Esophagus squamous epithelium (tissue), 5 donors: Measurements from ENCODE around the gene DYNC2H1. TPM values are rescaled to one million over a fixed set of nuclear protein-coding genes. Genes with fewer than 3 reads are reported as not detected.

Source experiments
- DNase-seq: peaks from one replicate; lab custom pipeline; 2025; lab: John Stamatoyannopoulos, UW
- H3K27ac ChIP-seq, 4 donors: fragments of 200-600 bp; sonication (generic); one replicate each; pipeline ENCODE4 v1.5.1; 2016 to 2019; ENCODE audit warnings: mild to moderate bottlenecking in 1 of 4
- H3K27me3 ChIP-seq, 4 donors: fragments of 200-600 bp; sonication (generic); 1 replicate in 3 of 4; 2 replicates in 1 of 4; pipeline versions ENCODE4 v1.5.1 to v1.6.0; 2017 to 2021; ENCODE audit warnings: antibody characterized with exemption in 1 of 4
- H3K36me3 ChIP-seq, 3 donors: fragments of 200-600 bp; sonication (generic); one replicate each; pipeline ENCODE4 v1.5.1; 2016 to 2019
- H3K4me1 ChIP-seq, 3 donors: fragments of 200-600 bp; sonication (generic); one replicate each; pipeline ENCODE4 v1.5.1; 2017 to 2019
- H3K4me3 ChIP-seq, 4 donors: fragments of 200-600 bp; sonication (generic); 1 replicate in 3 of 4; 2 replicates in 1 of 4; pipeline ENCODE4 v1.5.1; 2016 to 2019; ENCODE audit warnings: mild to moderate bottlenecking in 2 of 4, moderate library complexity in 1 of 4
- H3K9me3 ChIP-seq, 3 donors: fragments of 200-600 bp; sonication (generic); one replicate each; pipeline ENCODE4 v1.5.1; 2016 to 2019
- CTCF ChIP-seq, 6 experiments: fragments of 450-650 bp in 4 of 6; fragments of 200-600 bp in 2 of 6; sonication (generic) in 2 of 6; IDR thresholded peaks; one replicate each; pipeline ENCODE4 v1.5.1; 2016 to 2019; ENCODE audit warnings: antibody characterized with exemption in 6 of 6, mild to moderate bottlenecking in 4 of 6, moderate library complexity in 4 of 6
- POLR2A ChIP-seq, 4 donors: fragments of 450-650 bp; IDR thresholded peaks; one replicate each; pipeline ENCODE4 v1.6.1; 2017; ENCODE audit warnings: antibody characterized with exemption in 4 of 4, mild to moderate bottlenecking in 4 of 4, moderate library complexity in 3 of 4
- WGBS, 2 donors: methylation state at CpG; one replicate each; pipeline ENCODE4 v1.1.5; 2018; 5-methylcytosine and 5-hydroxymethylcytosine counted together
- intact Hi-C: fragments of 100-400 bp; cut with DNase I; formaldehyde crosslinking; loops from one replicate; pipeline ENCODE4 v1.15.0; 2022
- small RNA-seq, 4 donors: library from RNA; depleted of rRNA; stranded (forward); fragments of <200 nt; gene quantifications; one replicate each; pipeline ENCODE3, GENCODE V24; 2016
- total RNA-seq, 4 donors: library from RNA; depleted of rRNA; stranded (reverse); fragments of >200 nt; gene quantifications; one replicate each; pipeline ENCODE4 v1.1.0, GENCODE V29; 2016
- donor health status: DM: yes; HTN: yes; CAD: no.

Gene DYNC2H1
- total RNA-seq, 4 donors from 2014 or later = 6.8 to 13.9 (median 9.3) TPM

- Histone ChIP-seq H3K4me1 (no peaks in the 10 kb centered on the region), H3K4me3 (no peak overlapping the region), H3K36me3 (no peaks in the 10 kb centered on the region), H3K9me3 (no peaks in the 10 kb centered on the region), H3K27ac (no peak overlapping the region), H3K27me3 (no peaks in the 10 kb centered on the region)
- no peak for DNase-seq
- intact Hi-C loops = no loop called here
- 29 to 37% methylated on average over 2 of the region's 2 CpGs for WGBS, 2 donors
- TF ChIP-seq CTCF (IDR thresholded peaks at IDR 0.05) = no peak
- TF ChIP-seq POLR2A (IDR thresholded peaks at IDR 0.05) = no peak
These were observed 415.8 kb downstream of the DYNC2H1 start for GRCh38 chr11:103525069-103525468.

- DNase-seq = no peak
- intact Hi-C loops = no loop called here
- H3K4me1 ChIP-seq = no peaks in the 10 kb centered on the region
- H3K9me3 ChIP-seq = no peaks in the 10 kb centered on the region
- H3K36me3 ChIP-seq = no peaks in the 10 kb centered on the region
- WGBS, 2 donors = 19 to 37% methylated on average over 3 of the region's 3 CpGs
- TF ChIP-seq CTCF (IDR thresholded peaks at IDR 0.05) = no peak
- TF ChIP-seq POLR2A (IDR thresholded peaks at IDR 0.05) = no peak
- H3K27me3 ChIP-seq = no peaks in the 10 kb centered on the region
- H3K27ac ChIP-seq = no peak overlapping the region
- H3K4me3 ChIP-seq = no peak overlapping the region
These were observed 418.8 kb downstream of the DYNC2H1 start for GRCh38 chr11:103528046-103528445.

DNA sequence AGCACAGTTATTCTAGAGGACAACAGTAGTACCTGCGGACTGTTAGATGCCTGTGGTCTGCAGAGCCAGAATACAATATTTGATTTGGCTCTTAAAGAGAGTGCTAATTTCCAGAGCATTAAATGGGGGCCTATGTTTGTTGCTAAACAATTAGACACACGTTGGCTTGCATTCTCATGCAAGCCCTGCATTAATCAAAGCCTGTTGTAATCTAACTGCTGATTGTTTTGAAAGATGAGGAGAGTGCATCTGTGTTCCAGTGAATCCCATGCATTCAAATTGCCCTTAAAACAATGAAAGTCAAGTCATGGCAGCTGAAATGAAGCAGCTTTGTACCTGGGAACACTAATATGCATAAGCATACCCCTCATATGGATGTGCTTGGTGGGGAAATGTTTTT is 419.4 kb downstream of the DYNC2H1 start:
- Histone ChIP-seq H3K27ac (no peak overlapping the region), H3K4me1 (no peaks in the 10 kb centered on the region), H3K9me3 (no peaks in the 10 kb centered on the region), H3K27me3 (no peaks in the 10 kb centered on the region), H3K4me3 (no peak overlapping the region), H3K36me3 (no peaks in the 10 kb centered on the region)
- WGBS, 2 donors = 34 to 51% methylated on average over 2 of the region's 2 CpGs
- TF ChIP-seq CTCF (IDR thresholded peaks at IDR 0.05) (no peak), POLR2A (IDR thresholded peaks at IDR 0.05) (no peak)
- DNase-seq = no peak
- intact Hi-C loops = no loop called here

DNA sequence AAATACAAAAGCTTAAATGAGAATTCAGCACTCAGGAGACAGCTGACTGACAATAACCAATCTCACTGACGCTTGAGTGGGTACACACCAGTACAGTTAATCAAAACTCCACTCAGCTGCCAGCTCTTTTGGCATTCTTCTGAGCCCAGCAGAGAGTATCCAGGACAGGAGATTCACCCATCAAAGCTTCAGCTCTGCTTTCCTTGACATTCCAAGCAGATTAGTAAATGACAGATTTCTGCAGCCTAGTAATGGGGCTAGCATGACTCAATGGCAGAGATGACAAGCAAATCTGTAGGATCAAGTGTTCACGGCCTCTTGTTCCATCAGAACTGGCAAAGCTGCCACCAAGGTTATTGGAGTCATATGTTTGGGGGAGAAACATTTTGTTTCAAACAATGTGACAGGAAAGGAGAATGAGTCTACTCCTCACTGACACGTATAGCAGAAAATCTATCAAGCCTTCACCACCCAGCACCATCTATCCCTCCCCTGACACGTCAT is 420.0 kb downstream of the DYNC2H1 start:
- intact Hi-C loops = no loop called here
- H3K9me3 ChIP-seq = no peaks in the 10 kb centered on the region
- 50 to 64% methylated on average over 4 of the region's 4 CpGs for WGBS, 2 donors
- H3K27ac ChIP-seq = no peak overlapping the region
- TF ChIP-seq POLR2A (IDR thresholded peaks at IDR 0.05) (no peak), CTCF (IDR thresholded peaks at IDR 0.05) (no peak)
- DNase-seq = no peak
- no peaks in the 10 kb centered on the region for H3K4me1 ChIP-seq
- no peaks in the 10 kb centered on the region for H3K27me3 ChIP-seq
- H3K4me3 ChIP-seq = no peak overlapping the region
- no peaks in the 10 kb centered on the region for H3K36me3 ChIP-seq

Small RNA genes lying within 50 kb of the gene (small RNA-seq; reads per million reads assigned to genes)
- 0 reads per million in 4 donors for gene AP003461.1

Other genes starting within 250 kb of the DYNC2H1 start
- gene MMP12, start 234.4 kb upstream of the DYNC2H1 start, total RNA-seq = 1 to 10 TPM in 1 of 4 donors, under 1 TPM in 1, not detected in 2; 0.35 to 1.1 TPM
- not detected for gene MMP13, start 153.7 kb upstream of the DYNC2H1 start, total RNA-seq
- 10 to 100 TPM; 50.0 to 88.0 (median 63.9) TPM for gene DCUN1D5, start 17.3 kb upstream of the DYNC2H1 start, total RNA-seq